Fibroblast of upper back skin (primary cell): ENCODE measurements around the gene PLK3.
A peak's percentile ranks its signal among the peaks of the same experiment; 100 is the strongest.
"Not testable (repeated sequence)": the region's sequence is repeated elsewhere in the genome, so short reads cannot be mapped to it uniquely, and the experiment has no call there.

Experiments
- DNase-seq: peaks from one replicate; pipeline ENCODE4 v3.0.0-alpha.2; 2013

PLK3 gene

GRCh38 chr1:44799770-44800584, at the start of gene PLK3:
TSS of gene PLK3 (plus strand) at chr1:44800377. CDS start at chr1:44800464, 87 bp downstream.
- DNase-seq: peak; percentile 98

GRCh38 chr1:44757420-44757819, 42.8 kb upstream of the PLK3 start:
- no peak for DNase-seq

DNA sequence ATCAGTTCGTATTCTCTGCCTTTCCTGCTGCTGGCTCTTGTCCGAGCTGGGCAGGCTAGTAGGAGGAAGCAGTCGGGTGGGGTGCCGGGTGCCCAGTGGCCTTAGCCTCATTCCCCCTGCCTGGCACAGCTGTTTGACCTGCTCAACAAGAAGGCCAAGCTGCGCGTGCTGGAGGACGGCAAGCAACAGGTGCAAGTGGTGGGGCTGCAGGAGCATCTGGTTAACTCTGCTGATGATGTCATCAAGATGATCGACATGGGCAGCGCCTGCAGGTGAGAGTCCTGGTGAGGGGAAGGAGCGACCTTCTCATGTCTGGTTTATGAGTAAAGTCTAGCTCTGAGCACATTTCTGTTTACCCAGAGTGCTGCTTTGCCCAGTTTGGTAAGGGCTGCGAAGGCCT, 41.1 kb upstream of the PLK3 start:
- DNase-seq: no peak

- no peak for DNase-seq
These were observed 39.3 kb upstream of the PLK3 start for GRCh38 chr1:44760876-44761275.

GRCh38 chr1:44766421-44766820, 33.8 kb upstream of the PLK3 start:
- not testable (repeated sequence) for DNase-seq

DNA sequence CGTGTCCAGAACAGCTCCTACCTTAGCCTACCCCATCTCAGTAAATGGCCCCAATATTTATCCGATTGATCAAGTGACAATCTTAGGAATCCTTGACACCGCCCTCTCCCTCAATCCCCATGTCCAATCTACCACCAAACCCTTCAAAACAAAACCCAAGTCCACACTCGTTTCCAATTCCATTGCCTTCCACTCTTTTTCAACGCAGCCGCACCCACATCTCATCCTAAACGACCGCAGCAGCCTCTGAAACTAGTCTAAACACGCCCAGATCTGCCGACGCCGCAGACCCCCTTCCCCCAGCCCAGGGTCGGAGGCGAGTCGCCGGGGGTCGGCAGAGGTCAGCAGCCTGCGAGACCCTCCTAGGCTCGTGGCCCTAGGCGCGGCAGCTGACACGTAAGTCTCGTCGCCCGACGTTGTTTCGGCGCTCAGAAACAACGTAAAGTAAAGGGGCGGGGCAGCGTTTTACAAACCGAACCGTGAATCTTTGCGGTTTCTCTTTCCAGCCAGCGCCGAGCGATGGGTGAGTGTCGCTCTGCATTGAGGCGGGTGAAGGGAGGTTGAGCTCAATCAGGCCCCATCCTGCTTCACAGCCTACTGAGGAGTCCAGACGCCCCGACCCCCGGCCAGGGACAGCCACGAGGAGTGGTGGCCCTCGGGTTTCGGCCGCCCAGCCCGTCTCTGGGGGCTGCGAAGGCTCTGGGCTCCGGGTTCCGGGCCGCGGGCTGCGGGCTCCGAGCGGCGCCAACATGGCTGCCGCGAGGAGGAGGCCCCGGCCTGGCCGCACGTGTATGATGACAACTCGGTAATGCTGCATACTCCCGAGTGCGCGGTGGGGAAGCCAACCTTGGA, 24.9 kb upstream of the PLK3 start, which contains the start of gene RPS8:
RPS8 (plus strand) TSS at position 463 of the 852 bp plus-strand sequence; CDS start at position 520, 57 bp downstream.
- peak; percentile 95 for DNase-seq

DNA sequence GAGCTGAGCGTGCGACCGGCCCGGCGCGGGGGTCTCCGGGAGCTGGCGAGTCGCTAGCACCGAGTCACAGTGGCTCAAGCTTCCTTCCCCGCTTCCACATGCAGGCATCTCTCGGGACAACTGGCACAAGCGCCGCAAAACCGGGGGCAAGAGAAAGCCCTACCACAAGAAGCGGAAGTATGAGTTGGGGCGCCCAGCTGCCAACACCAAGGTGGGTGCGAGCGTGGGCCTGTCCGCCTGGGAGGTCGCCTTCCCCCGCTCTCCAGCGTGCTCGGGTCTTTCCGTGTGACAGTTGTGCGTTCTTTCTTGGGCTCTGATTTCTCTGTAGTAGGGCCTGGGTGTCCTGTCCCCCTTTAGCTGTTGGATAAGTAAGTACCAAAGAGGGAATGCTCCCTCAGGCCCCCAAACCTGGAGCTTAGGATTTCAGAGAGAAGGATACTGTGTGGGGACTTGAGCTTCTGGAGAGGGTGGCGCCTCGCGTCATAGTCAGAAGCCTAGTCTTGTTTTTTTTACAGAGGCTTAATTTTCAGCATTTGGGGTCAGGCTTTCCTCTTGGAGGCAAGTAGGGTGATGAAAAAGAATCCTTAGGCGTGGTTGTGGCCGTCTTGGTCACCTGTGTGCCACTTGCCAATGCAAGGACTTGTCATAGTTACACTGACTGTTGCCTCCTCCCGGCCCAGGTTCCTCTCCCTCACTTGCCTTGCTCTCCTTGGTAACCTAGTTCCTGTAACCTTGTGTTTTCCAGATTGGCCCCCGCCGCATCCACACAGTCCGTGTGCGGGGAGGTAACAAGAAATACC, 24.0 kb upstream of the PLK3 start:
- no peak for DNase-seq

DNA sequence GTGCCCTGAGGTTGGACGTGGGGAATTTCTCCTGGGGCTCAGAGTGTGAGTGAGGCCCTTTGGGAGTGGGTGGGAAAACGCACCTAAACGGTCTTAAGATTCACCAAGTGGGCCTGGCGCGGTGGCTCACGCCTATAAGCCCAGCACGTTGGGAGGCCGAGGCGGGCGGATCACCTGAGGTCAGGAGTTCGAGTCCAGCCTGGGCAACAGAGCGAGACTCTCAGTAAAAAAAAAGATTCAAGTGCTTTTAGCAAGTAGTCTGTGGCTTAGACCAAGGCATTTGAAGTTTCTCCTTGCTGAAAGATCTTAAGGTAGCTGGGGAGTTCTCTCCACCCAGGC, 23.5 kb upstream of the PLK3 start:
- DNase-seq: no peak

GRCh38 chr1:44777547-44777946, 22.6 kb upstream of the PLK3 start:
- DNase-seq: no peak

GRCh38 chr1:44777969-44778635, 22.1 kb upstream of the PLK3 start:
- DNase-seq: no peak

GRCh38 chr1:44778705-44779576, 21.2 kb upstream of the PLK3 start:
- no peak for DNase-seq

DNA sequence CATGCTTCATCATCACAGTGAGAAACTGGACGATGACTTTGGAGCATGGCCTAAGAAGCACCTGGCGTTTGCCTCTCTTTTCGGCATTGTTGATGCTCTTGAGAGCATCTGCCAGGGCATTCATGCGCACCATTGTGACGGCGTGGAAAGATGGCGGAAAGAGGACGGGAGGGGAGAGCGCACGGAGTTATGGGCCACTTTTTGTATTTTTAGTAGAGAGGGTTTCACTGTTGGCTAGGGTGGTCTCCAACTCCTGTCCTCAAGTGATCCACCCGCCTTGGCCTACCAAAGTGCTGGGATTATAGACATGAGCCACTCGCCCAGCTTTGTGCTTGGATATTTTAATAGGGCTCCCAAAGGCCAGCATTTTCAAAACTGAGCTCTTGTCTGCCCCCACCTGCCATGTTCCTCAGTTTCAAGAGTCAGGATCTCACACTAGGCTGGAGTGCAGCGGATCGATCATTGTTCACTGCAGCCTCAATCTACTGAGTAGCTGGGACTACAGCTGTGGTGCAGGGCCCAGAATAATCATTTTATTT, 19.5 kb upstream of the PLK3 start:
- DNase-seq: no peak

DNA sequence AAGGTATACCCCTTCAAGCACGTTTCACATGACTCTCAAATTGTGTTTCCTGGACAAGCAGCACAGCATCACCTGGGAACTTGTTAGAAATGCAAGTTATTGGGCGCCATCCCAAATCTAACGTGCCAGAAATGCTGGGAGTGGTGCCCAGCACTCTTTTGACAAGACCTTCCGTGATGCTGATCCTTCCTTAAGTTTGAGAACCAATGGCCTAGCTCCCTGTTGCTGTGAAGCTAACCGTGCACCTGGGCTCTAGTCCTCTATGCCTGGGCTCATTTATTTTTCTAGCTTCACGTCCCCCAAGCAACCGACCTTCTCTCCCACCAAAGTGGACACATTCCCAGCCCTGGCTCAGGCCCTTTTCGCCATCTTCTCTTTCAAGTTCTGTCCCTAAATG, 16.5 kb upstream of the PLK3 start:
- no peak for DNase-seq

- DNase-seq: no peak
These were observed 15.8 kb upstream of the PLK3 start for GRCh38 chr1:44784094-44785028.

DNA sequence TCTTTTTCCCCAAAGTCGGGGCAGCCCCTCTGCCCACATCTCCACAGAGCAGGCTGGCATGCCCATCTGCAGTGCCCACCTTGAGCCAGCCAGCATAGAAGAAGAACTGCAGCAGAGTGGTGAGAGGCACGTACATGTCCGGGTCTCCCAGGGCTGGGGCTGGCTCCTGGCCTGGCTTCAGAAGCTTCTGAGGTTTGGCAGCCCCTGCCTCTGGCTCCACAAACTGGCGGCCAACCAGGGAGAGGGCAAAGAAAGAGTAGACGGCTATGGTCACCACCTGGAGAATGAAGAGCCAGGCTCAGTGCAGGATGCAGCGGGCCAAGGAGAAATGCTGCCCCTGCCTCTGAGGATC, 15.2 kb upstream of the PLK3 start:
- DNase-seq: no peak

DNA sequence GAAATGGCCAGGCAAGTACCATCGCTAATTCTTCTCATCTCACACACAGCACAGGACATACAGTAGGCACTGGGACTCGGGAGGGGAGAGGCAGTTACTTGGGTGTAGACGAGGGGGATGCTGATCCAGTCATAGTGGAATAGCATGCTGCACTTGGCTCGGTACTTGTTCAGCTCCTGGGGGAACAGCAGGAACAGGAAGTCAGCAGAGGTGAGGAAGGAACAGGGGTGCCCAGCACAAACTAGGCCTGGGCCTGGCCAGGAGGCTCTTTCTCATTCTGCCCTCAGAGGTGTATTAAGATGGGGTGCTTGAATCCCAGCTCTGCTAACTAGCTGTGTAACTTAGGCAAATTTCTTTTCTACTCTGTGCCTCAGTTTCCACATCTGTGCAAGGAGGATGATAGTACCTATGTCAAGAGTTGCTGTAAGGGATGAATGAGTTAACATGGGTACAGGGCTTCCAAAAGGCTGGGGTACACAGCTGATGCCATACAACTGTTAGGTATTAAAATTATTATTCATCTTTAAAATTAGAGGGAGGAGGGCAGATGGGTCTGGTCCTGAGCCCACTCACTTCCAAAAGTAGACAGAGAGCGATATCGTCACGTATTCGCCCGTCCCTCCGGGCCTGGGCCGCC, 14.6 kb upstream of the PLK3 start:
- no peak for DNase-seq

DNA sequence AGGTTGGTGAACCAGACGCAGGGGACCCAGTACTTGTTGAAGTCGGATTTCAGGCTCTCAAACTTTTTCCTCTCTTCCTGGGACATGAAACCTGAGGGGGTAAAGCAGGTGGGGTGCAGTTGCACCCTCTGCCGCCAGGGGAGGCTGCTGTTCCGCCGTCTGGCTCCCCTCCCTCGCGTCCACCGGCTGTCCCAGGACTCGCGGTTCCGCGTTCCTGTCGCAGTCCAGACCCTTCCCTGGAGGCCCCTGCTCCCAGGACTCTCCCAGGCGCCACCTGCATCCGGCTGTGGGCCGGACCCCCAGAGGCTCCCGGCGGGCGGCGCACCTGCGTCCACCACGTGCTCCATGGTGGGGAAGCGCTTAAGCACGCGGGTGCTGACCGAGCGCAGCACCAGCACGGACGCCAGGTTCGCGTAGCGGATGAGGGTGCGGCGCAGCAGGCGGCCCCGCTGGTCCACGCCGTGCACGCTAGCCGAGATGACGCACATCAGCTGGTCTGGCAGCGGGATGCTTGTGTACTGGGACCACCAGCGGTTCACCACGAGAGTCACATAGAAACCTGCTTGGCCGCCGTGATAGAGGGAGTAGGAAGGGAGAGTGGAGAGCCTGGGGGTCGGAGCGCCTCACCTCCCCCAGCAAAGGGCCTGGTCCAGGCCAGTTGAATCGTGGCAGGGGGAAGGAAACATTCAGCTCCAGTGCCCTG, 13.9 kb upstream of the PLK3 start:
- DNase-seq: peak; percentile 41

- DNase-seq: no peak
These were observed 13.2 kb upstream of the PLK3 start for GRCh38 chr1:44786841-44787426.

- no peak for DNase-seq
These were observed 12.7 kb upstream of the PLK3 start for GRCh38 chr1:44787506-44787905.
